Endodermal cell (in vitro differentiated cells): ENCODE measurements around the gene IL10. TPM values are rescaled to one million over a fixed set of nuclear protein-coding genes. Genes with fewer than 3 reads are reported as not detected.

Experiments used
- DNase-seq: peaks from one replicate; pipeline ENCODE4 v3.0.0-alpha.2; 2017
- H3K27ac ChIP-seq: 2 replicates; pipeline ENCODE4 v1.5.1; 2013; ENCODE audit warnings: mild to moderate bottlenecking, low read depth, low read length, moderate library complexity
- H3K27me3 ChIP-seq: 2 replicates; pipeline ENCODE4 v1.6.1; 2013; ENCODE audit warnings: mild to moderate bottlenecking, low read length, moderate library complexity; ENCODE audit not compliant: insufficient read depth, control insufficient read depth, poor library complexity, severe bottlenecking
- H3K36me3 ChIP-seq: 2 replicates; pipeline ENCODE4 v1.7.0; 2013; ENCODE audit warnings: mild to moderate bottlenecking, low read length, moderate library complexity; ENCODE audit not compliant: control insufficient read depth, insufficient read depth
- H3K4me1 ChIP-seq: one replicate; pipeline ENCODE4 v1.7.0; 2013; ENCODE audit warnings: low read length; ENCODE audit not compliant: control insufficient read depth, insufficient read depth
- H3K4me3 ChIP-seq: 2 replicates; pipeline ENCODE4 v1.5.1; 2013; ENCODE audit warnings: mild to moderate bottlenecking, low read length, moderate library complexity
- H3K9ac ChIP-seq: 2 replicates; pipeline ENCODE4 v1.6.1; 2013; ENCODE audit warnings: mild to moderate bottlenecking, low read length, moderate library complexity; ENCODE audit not compliant: poor library complexity, severe bottlenecking; ENCODE audit errors: extremely low read depth
- H3K9me3 ChIP-seq: 2 replicates; pipeline ENCODE4 v1.6.1; 2013; ENCODE audit warnings: mild to moderate bottlenecking, low read length, moderate library complexity; ENCODE audit not compliant: control insufficient read depth
- H3K27ac Mint-ChIP-seq: 2 replicates; pipeline ENCODE4 v1.8.0; 2020; ENCODE audit warnings: mixed read lengths
- H3K27me3 Mint-ChIP-seq: 2 replicates; pipeline ENCODE4 v1.8.0; 2021; ENCODE audit warnings: mild to moderate bottlenecking, mixed read lengths; ENCODE audit not compliant: insufficient read depth
- H3K36me3 Mint-ChIP-seq: 2 replicates; pipeline ENCODE4 v1.8.0; 2020; ENCODE audit warnings: low read depth, mixed read lengths
- H3K4me1 Mint-ChIP-seq: 2 replicates; pipeline ENCODE4 v1.8.0; 2020; ENCODE audit warnings: mixed read lengths
- H3K4me3 Mint-ChIP-seq: 2 replicates; pipeline ENCODE4 v1.8.0; 2020; ENCODE audit warnings: mild to moderate bottlenecking, moderate library complexity, mixed read lengths
- H3K9me3 Mint-ChIP-seq: 2 replicates; pipeline ENCODE4 v1.8.0; 2020; ENCODE audit warnings: mild to moderate bottlenecking, mixed read lengths
- CTCF ChIP-seq: fragments of 200-600 bp; sonication (generic); conservative IDR thresholded peaks from 2 replicates; pipeline ENCODE4 v1.5.0; 2021; ENCODE audit warnings: antibody characterized with exemption, mild to moderate bottlenecking
- WGBS, 2 experiments: methylation state at CpG; one replicate each; pipeline versions ENCODE4 v1.1.5 to v1.1.7; 2013; ENCODE audit warnings: missing lambda C conversion rate in 2 of 2, mixed read lengths in 1 of 2; ENCODE audit not compliant: insufficient coverage in 1 of 2, insufficient read length in 1 of 2; 5-methylcytosine and 5-hydroxymethylcytosine counted together
- total RNA-seq, 2 donors: library from RNA; stranded (reverse); fragmentation: NEBNext Ultra II Directional in 1 of 2; extraction: Animal tissue kit (Norgen Biotek cat#: 25700) in 1 of 2; gene quantifications; 2 replicates in 1 of 2; 3 replicates in 1 of 2; pipeline ENCODE4 v1.2.1, GENCODE V29; 2021

Gene IL10
- total RNA-seq, 2 donors from 2014 or later, result not detected

- H3K4me3 Mint-ChIP-seq, result no peak overlapping the region
- Histone ChIP-seq H3K9me3 (no peaks in the 10 kb centered on the region), H3K27ac (no peak overlapping the region), H3K9ac (no peak overlapping the region), H3K27me3 (no peaks in the 10 kb centered on the region), H3K4me1 (no peaks in the 10 kb centered on the region), H3K4me3 (no peak overlapping the region), H3K36me3 (no peaks in the 10 kb centered on the region)
- TF ChIP-seq CTCF, result no peak
- H3K27ac Mint-ChIP-seq, result no peak overlapping the region
- H3K27me3 Mint-ChIP-seq, result no peaks in the 10 kb centered on the region
- H3K36me3 Mint-ChIP-seq, result no peaks in the 10 kb centered on the region
- no peaks in the 10 kb centered on the region for H3K9me3 Mint-ChIP-seq
- peaks cover 3% of the 10 kb centered on the region for H3K4me1 Mint-ChIP-seq
- 80% methylated on average over 3 to 4 of the region's 4 CpGs for WGBS, 2 experiments
- no peak for DNase-seq
Observed at GRCh38 chr1:206744683-206745082, 27.6 kb downstream of the IL10 start.

- H3K4me3 Mint-ChIP-seq, result no peak overlapping the region
- no peak for TF ChIP-seq CTCF
- 78 to 91% methylated on average over 7 to 13 of the region's 13 CpGs for WGBS, 2 experiments
Observed at GRCh38 chr1:206742719-206743383, 29.4 kb downstream of the IL10 start.

DNA sequence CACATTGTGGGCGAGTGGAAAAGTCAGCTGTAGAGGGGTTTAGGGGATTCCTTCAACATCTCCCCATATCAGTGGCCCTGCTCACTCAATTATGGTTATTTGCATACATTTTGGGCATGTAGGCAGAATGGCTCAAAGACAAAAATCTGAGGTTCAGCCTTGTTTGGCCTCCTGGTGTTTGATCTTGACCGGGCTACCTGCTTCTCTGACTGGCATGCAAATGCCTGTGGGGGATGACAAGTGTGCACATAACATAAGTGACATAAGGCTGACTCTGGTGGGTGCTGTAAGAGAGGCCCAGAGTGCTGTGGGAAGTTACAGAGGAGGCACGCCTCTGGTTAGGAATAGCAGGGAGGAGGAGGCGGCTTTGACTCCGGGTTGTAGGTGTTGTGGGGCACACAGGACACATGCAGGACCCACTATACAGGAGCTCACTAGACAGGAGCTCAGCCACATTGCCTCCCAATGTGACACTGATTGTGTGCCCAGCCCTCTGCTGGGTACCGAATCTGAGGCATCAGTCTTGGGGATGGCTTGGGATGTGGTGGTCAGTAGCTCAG is 31.1 kb downstream of the IL10 start:
- WGBS, 2 experiments, result 94 to 98% methylated on average over 5 to 6 of the region's 6 CpGs

More at GRCh38 chr1:206742719-206743383, 29.4 kb downstream of the IL10 start:
- DNase-seq, result no peak
- no peaks in the 10 kb centered on the region for H3K9me3 Mint-ChIP-seq
- no peak overlapping the region for H3K9ac ChIP-seq
- H3K27me3 ChIP-seq, result no peaks in the 10 kb centered on the region
- no peaks in the 10 kb centered on the region for H3K27me3 Mint-ChIP-seq
- no peaks in the 10 kb centered on the region for H3K36me3 Mint-ChIP-seq
- H3K4me1 Mint-ChIP-seq, result peaks cover 8% of the 10 kb centered on the region
- H3K9me3 ChIP-seq, result no peaks in the 10 kb centered on the region
- no peak overlapping the region for H3K4me3 ChIP-seq
- no peak overlapping the region for H3K27ac Mint-ChIP-seq
- H3K36me3 ChIP-seq, result no peaks in the 10 kb centered on the region
- H3K4me1 ChIP-seq, result peaks cover 3% of the 10 kb centered on the region
- H3K27ac ChIP-seq, result no peak overlapping the region

More for the DNA sequence above, 31.1 kb downstream of the IL10 start:
- H3K9me3 Mint-ChIP-seq, result no peaks in the 10 kb centered on the region
- H3K27ac Mint-ChIP-seq, result no peak overlapping the region
- peaks cover 12% of the 10 kb centered on the region for H3K4me1 Mint-ChIP-seq
- Histone ChIP-seq H3K9ac (no peak overlapping the region), H3K4me1 (peaks cover 3% of the 10 kb centered on the region), H3K36me3 (no peaks in the 10 kb centered on the region), H3K27ac (no peak overlapping the region), H3K27me3 (no peaks in the 10 kb centered on the region), H3K9me3 (no peaks in the 10 kb centered on the region), H3K4me3 (no peak overlapping the region)
- no peaks in the 10 kb centered on the region for H3K36me3 Mint-ChIP-seq
- no peak for TF ChIP-seq CTCF
- no peak for DNase-seq
- H3K27me3 Mint-ChIP-seq, result no peaks in the 10 kb centered on the region
- H3K4me3 Mint-ChIP-seq, result no peak overlapping the region
